Measurements from ENCODE around the gene TCF4.
A peak's percentile ranks its signal among the peaks of the same experiment; 100 is the strongest.

TCF4 gene

DNA sequence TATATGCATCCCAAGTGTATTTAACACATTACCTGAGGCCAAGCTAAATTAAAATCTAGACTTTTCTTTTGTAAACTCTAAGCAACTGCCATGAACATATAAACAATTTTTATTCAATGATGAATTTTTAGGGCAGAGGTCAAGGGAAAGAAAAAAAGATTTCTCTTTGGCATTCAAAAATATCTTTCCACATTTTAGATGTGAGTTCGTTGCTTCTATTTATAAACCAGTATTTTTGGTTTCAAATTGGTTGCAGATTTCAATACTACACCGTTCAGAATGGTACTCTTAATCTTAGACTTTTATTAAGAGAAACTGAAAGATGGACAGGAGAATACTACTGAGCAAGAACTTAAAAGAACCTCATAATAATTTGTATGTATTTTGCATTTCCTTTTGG, 335.1 kb downstream of the TCF4 start:
- peaks cover 40% of the 10 kb centered on the region for H3K36me3 ChIP-seq (ENCODE audit: control insufficient read depth, insufficient read depth, low read length)
- H3K9me3 ChIP-seq (ENCODE audit: control insufficient read depth, insufficient read depth, low read depth, low read length): no peaks in the 10 kb centered on the region
- no peaks in the 10 kb centered on the region for H3K27me3 ChIP-seq (ENCODE audit: control insufficient read depth, insufficient read depth, low read length)
- no peak overlapping the region for H3K9ac ChIP-seq (ENCODE audit: low read length)
- H3K4me3 ChIP-seq (ENCODE audit: low read depth, low read length): no peak overlapping the region
- peaks cover 14% of the 10 kb centered on the region for H3K4me1 ChIP-seq (ENCODE audit: control insufficient read depth, insufficient read depth, low read length)
- H3K27ac ChIP-seq (ENCODE audit: low read depth, low read length): no peak overlapping the region

- Histone ChIP-seq H3K27ac (ENCODE audit: low read depth, low read length) (0 out of 2 replicates have a peak overlapping the region, but pooled peaks have one; percentile 9), H3K4me1 (ENCODE audit: control insufficient read depth, insufficient read depth, low read length) (peaks cover 14% of the 10 kb centered on the region), H3K4me3 (ENCODE audit: low read depth, low read length) (no peak overlapping the region), H3K9me3 (ENCODE audit: control insufficient read depth, insufficient read depth, low read depth, low read length) (no peaks in the 10 kb centered on the region), H3K9ac (ENCODE audit: low read length) (no peak overlapping the region), H3K36me3 (ENCODE audit: control insufficient read depth, insufficient read depth, low read length) (peaks cover 40% of the 10 kb centered on the region), H3K27me3 (ENCODE audit: control insufficient read depth, insufficient read depth, low read length) (no peaks in the 10 kb centered on the region)
These were observed 335.8 kb downstream of the TCF4 start for GRCh38 chr18:55252053-55252675.

GRCh38 chr18:55251254-55251971, 336.6 kb downstream of the TCF4 start:
- H3K27ac ChIP-seq (ENCODE audit: low read depth, low read length): 0 out of 2 replicates have a peak overlapping the region, but pooled peaks have one; percentile 9
- H3K9ac ChIP-seq (ENCODE audit: low read length): no peak overlapping the region
- H3K36me3 ChIP-seq (ENCODE audit: control insufficient read depth, insufficient read depth, low read length): peaks cover 37% of the 10 kb centered on the region
- no peak overlapping the region for H3K4me3 ChIP-seq (ENCODE audit: low read depth, low read length)
- H3K9me3 ChIP-seq (ENCODE audit: control insufficient read depth, insufficient read depth, low read depth, low read length): no peaks in the 10 kb centered on the region
- peaks cover 14% of the 10 kb centered on the region for H3K4me1 ChIP-seq (ENCODE audit: control insufficient read depth, insufficient read depth, low read length)
- H3K27me3 ChIP-seq (ENCODE audit: control insufficient read depth, insufficient read depth, low read length): no peaks in the 10 kb centered on the region

- H3K36me3 ChIP-seq (ENCODE audit: control insufficient read depth, insufficient read depth, low read length): peaks cover 32% of the 10 kb centered on the region
- no peak overlapping the region for H3K9ac ChIP-seq (ENCODE audit: low read length)
- no peaks in the 10 kb centered on the region for H3K9me3 ChIP-seq (ENCODE audit: control insufficient read depth, insufficient read depth, low read depth, low read length)
- H3K27ac ChIP-seq (ENCODE audit: low read depth, low read length): no peak overlapping the region
- peaks cover 14% of the 10 kb centered on the region for H3K4me1 ChIP-seq (ENCODE audit: control insufficient read depth, insufficient read depth, low read length)
- H3K4me3 ChIP-seq (ENCODE audit: low read depth, low read length): no peak overlapping the region
- no peaks in the 10 kb centered on the region for H3K27me3 ChIP-seq (ENCODE audit: control insufficient read depth, insufficient read depth, low read length)
These were observed 337.2 kb downstream of the TCF4 start for GRCh38 chr18:55250768-55251173.

GRCh38 chr18:55249550-55249949, 338.4 kb downstream of the TCF4 start:
- H3K9ac ChIP-seq (ENCODE audit: low read length): no peak overlapping the region
- peaks cover 24% of the 10 kb centered on the region for H3K36me3 ChIP-seq (ENCODE audit: control insufficient read depth, insufficient read depth, low read length)
- no peak overlapping the region for H3K27ac ChIP-seq (ENCODE audit: low read depth, low read length)
- no peak overlapping the region for H3K4me3 ChIP-seq (ENCODE audit: low read depth, low read length)
- H3K27me3 ChIP-seq (ENCODE audit: control insufficient read depth, insufficient read depth, low read length): no peaks in the 10 kb centered on the region
- no peaks in the 10 kb centered on the region for H3K9me3 ChIP-seq (ENCODE audit: control insufficient read depth, insufficient read depth, low read depth, low read length)
- peaks cover 14% of the 10 kb centered on the region for H3K4me1 ChIP-seq (ENCODE audit: control insufficient read depth, insufficient read depth, low read length)

DNA sequence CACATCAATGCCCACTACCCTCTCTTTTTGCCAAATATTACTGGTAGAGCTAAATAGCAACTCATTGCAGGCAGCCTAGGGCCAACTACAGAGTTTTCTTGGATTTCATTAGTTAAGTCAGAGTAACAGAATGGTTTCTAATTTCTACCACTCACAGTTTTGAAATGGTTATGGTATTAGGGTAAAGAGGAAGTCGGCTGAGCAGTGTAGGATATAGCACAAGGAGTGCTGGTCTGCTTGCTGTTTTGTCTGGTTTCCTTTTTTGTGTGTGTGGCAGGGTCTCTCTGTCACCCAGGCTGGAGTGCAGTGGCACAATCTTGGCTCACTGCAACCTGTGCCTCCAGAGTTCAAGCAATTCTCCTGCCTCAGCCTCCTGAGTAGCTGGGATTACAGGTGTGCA, 339.5 kb downstream of the TCF4 start:
- H3K4me1 ChIP-seq (ENCODE audit: control insufficient read depth, insufficient read depth, low read length): peaks cover 14% of the 10 kb centered on the region
- H3K4me3 ChIP-seq (ENCODE audit: low read depth, low read length): no peak overlapping the region
- H3K9me3 ChIP-seq (ENCODE audit: control insufficient read depth, insufficient read depth, low read depth, low read length): no peaks in the 10 kb centered on the region
- H3K27ac ChIP-seq (ENCODE audit: low read depth, low read length): no peak overlapping the region
- no peak overlapping the region for H3K9ac ChIP-seq (ENCODE audit: low read length)
- H3K27me3 ChIP-seq (ENCODE audit: control insufficient read depth, insufficient read depth, low read length): no peaks in the 10 kb centered on the region
- peaks cover 21% of the 10 kb centered on the region for H3K36me3 ChIP-seq (ENCODE audit: control insufficient read depth, insufficient read depth, low read length)

GRCh38 chr18:55247032-55247431, 341.0 kb downstream of the TCF4 start:
- H3K27ac ChIP-seq (ENCODE audit: low read depth, low read length): no peak overlapping the region
- no peaks in the 10 kb centered on the region for H3K27me3 ChIP-seq (ENCODE audit: control insufficient read depth, insufficient read depth, low read length)
- no peaks in the 10 kb centered on the region for H3K9me3 ChIP-seq (ENCODE audit: control insufficient read depth, insufficient read depth, low read depth, low read length)
- peaks cover 8% of the 10 kb centered on the region for H3K4me1 ChIP-seq (ENCODE audit: control insufficient read depth, insufficient read depth, low read length)
- H3K9ac ChIP-seq (ENCODE audit: low read length): no peak overlapping the region
- peaks cover 21% of the 10 kb centered on the region for H3K36me3 ChIP-seq (ENCODE audit: control insufficient read depth, insufficient read depth, low read length)
- no peak overlapping the region for H3K4me3 ChIP-seq (ENCODE audit: low read depth, low read length)

GRCh38 chr18:55246278-55246677, 341.7 kb downstream of the TCF4 start:
- Histone ChIP-seq H3K9me3 (ENCODE audit: control insufficient read depth, insufficient read depth, low read depth, low read length) (no peaks in the 10 kb centered on the region), H3K27me3 (ENCODE audit: control insufficient read depth, insufficient read depth, low read length) (no peaks in the 10 kb centered on the region), H3K36me3 (ENCODE audit: control insufficient read depth, insufficient read depth, low read length) (peaks cover 21% of the 10 kb centered on the region), H3K4me3 (ENCODE audit: low read depth, low read length) (no peak overlapping the region), H3K9ac (ENCODE audit: low read length) (no peak overlapping the region), H3K27ac (ENCODE audit: low read depth, low read length) (no peak overlapping the region), H3K4me1 (ENCODE audit: control insufficient read depth, insufficient read depth, low read length) (peaks cover under 1% of the 10 kb centered on the region)

DNA sequence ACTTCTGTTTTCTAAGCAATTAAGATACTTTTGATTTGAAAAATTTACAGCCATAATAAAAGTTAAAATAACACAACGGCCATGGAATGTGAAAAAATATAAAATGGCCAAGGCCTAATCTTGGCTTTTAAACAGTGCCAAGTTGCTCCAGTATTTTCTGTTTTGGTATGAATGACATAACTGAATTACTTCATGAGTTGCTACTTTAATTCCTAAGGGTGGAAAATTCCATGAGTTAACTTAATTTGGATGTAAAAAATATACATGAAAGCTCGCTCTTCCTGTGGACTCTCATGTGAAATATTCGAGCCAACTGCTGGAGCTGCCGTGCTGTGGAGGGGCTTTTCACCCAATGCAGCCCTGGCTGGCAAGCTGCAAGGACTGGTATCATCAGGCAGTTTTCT, 342.8 kb downstream of the TCF4 start:
- peaks cover 14% of the 10 kb centered on the region for H3K36me3 ChIP-seq (ENCODE audit: control insufficient read depth, insufficient read depth, low read length)
- H3K4me1 ChIP-seq (ENCODE audit: control insufficient read depth, insufficient read depth, low read length): no peaks in the 10 kb centered on the region
- H3K9ac ChIP-seq (ENCODE audit: low read length): no peak overlapping the region
- H3K9me3 ChIP-seq (ENCODE audit: control insufficient read depth, insufficient read depth, low read depth, low read length): no peaks in the 10 kb centered on the region
- H3K4me3 ChIP-seq (ENCODE audit: low read depth, low read length): no peak overlapping the region
- no peak overlapping the region for H3K27ac ChIP-seq (ENCODE audit: low read depth, low read length)
- H3K27me3 ChIP-seq (ENCODE audit: control insufficient read depth, insufficient read depth, low read length): no peaks in the 10 kb centered on the region

GRCh38 chr18:55244546-55244945, 343.4 kb downstream of the TCF4 start:
- Histone ChIP-seq H3K9me3 (ENCODE audit: control insufficient read depth, insufficient read depth, low read depth, low read length) (no peaks in the 10 kb centered on the region), H3K4me3 (ENCODE audit: low read depth, low read length) (no peak overlapping the region), H3K27ac (ENCODE audit: low read depth, low read length) (no peak overlapping the region), H3K27me3 (ENCODE audit: control insufficient read depth, insufficient read depth, low read length) (no peaks in the 10 kb centered on the region), H3K4me1 (ENCODE audit: control insufficient read depth, insufficient read depth, low read length) (no peaks in the 10 kb centered on the region), H3K9ac (ENCODE audit: low read length) (no peak overlapping the region), H3K36me3 (ENCODE audit: control insufficient read depth, insufficient read depth, low read length) (peaks cover 14% of the 10 kb centered on the region)

DNA sequence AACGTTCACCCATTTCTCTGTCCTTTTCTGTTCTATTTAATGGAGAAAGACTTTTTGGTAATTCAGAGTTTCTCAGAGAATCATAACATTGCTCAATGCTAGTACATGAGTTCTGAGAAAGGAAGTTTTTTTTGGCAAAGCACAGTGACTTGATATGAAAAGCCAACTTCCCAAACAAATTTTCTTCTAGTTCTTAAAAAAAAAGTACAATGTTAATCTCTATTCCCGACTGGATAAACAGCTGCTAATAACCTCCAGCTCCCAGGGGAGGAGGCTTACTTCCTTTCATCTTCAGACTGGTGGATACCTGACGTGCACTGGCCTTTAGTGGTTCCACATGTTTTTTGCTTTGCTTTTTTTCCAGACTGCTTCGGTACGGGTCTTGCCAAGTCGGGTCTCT, 344.1 kb downstream of the TCF4 start:
- Histone ChIP-seq H3K4me3 (ENCODE audit: low read depth, low read length) (no peak overlapping the region), H3K4me1 (ENCODE audit: control insufficient read depth, insufficient read depth, low read length) (no peaks in the 10 kb centered on the region), H3K9me3 (ENCODE audit: control insufficient read depth, insufficient read depth, low read depth, low read length) (no peaks in the 10 kb centered on the region), H3K9ac (ENCODE audit: low read length) (no peak overlapping the region), H3K27me3 (ENCODE audit: control insufficient read depth, insufficient read depth, low read length) (no peaks in the 10 kb centered on the region), H3K27ac (ENCODE audit: low read depth, low read length) (no peak overlapping the region), H3K36me3 (ENCODE audit: control insufficient read depth, insufficient read depth, low read length) (peaks cover 14% of the 10 kb centered on the region)

Measured in HUES6 (cell line).